K562 (cell line): ENCODE results near the gene HECW1. TPM values are rescaled to one million over a fixed set of nuclear protein-coding genes. Genes with fewer than 3 reads are reported as not detected.
A peak's percentile ranks its signal among the peaks of the same experiment; 100 is the strongest.

Experiments
- ATAC-seq: fragments of 200-7000 bp; cut with Tn5 transposase; 3 replicates; pipeline ENCODE4 v1.9.1; 2020; ENCODE audit warnings: moderate library complexity
- BruUV-seq: library from RNA; stranded (reverse); fragments of 400-500 nt; replicated peaks from 2 replicates; lab custom pipeline; 2021; lab: Mats Ljungman, UMichigan
- CTCF ChIA-PET: fragments of 300-600 bp; formaldehyde crosslinking; extraction: SDS; loops from one replicate; lab custom pipeline; 2021; ENCODE audit warnings: low intra/inter-chr PET ratio; lab: Yijun Ruan, JAX
- POLR2A ChIA-PET: fragments of 300-600, 350-650 bp; sonication (Branson Sonifier 250); formaldehyde crosslinking; extraction: SDS; loops from one replicate; lab custom pipeline; 2021; ENCODE audit warnings: antibody characterized with exemption, inconsistent platforms; lab: Yijun Ruan, JAX
- DNase-seq, 4 experiments: peaks; one replicate each; pipeline versions ENCODE4 v3.0.0 to v3.0.0-alpha.2; 2011 to 2018; ENCODE audit warnings: low spot score in 3 of 4, mixed read lengths in 3 of 4; ENCODE audit errors: extremely low read depth in 1 of 4
- FAIRE-seq: peaks from 2 replicates; lab custom pipeline; 2011; peaks lifted over from hg19 to GRCh38; lab: Jason Lieb, UNC
- H2AFZ ChIP-seq: 2 replicates; pipeline ENCODE4 v1.6.0; 2011; ENCODE audit warnings: low read depth, low read length, control low read depth, inconsistent platforms
- H3K27ac ChIP-seq: fragments of 200-600 bp; 3 replicates; pipeline ENCODE4 v1.8.0; 2011; ENCODE audit warnings: low read depth, mild to moderate bottlenecking, control low read depth, inconsistent platforms, low read length, moderate library complexity, mixed read lengths; ENCODE audit errors: extremely low read depth
- H3K27me3 ChIP-seq, 2 experiments: fragments of 300-600 bp in 1 of 2; 2 replicates in 1 of 2; 3 replicates in 1 of 2; pipeline versions ENCODE4 v1.6.0 to v1.8.0; 2011; ENCODE audit warnings: inconsistent platforms in 2 of 2, low read length in 2 of 2, mild to moderate bottlenecking in 1 of 2, mixed read lengths in 1 of 2, moderate library complexity in 1 of 2; ENCODE audit not compliant: control insufficient read depth in 2 of 2, insufficient read depth in 2 of 2
- H3K36me3 ChIP-seq: fragments of 300-600 bp; 3 replicates; pipeline ENCODE4 v1.8.0; 2011; ENCODE audit warnings: mild to moderate bottlenecking, low read length, inconsistent platforms; ENCODE audit not compliant: control insufficient read depth, insufficient read depth
- H3K4me1 ChIP-seq, 2 experiments: fragments of 200-600 bp in 1 of 2; replicated peaks in 1 of 2; 2 replicates in 1 of 2; 3 replicates in 1 of 2; pipeline versions ENCODE4 v1.5.1 to v1.8.0; 2011; ENCODE audit warnings: inconsistent platforms in 2 of 2, low read length in 2 of 2, mild to moderate bottlenecking in 1 of 2, mixed read lengths in 1 of 2, moderate library complexity in 1 of 2; ENCODE audit not compliant: control insufficient read depth in 2 of 2, insufficient read depth in 2 of 2
- H3K4me2 ChIP-seq: 2 replicates; pipeline ENCODE4 v1.6.1; 2011; ENCODE audit warnings: low read length, control low read depth, inconsistent platforms, mixed read lengths; ENCODE audit not compliant: insufficient read depth
- H3K4me3 ChIP-seq: fragments of 200-600 bp; sonication (generic), shearing (Covaris generic); 2 replicates; pipeline ENCODE4 v1.5.1; 2016; ENCODE audit warnings: control low read depth, inconsistent platforms
- H3K79me2 ChIP-seq: fragments of 200-600 bp; 3 replicates; pipeline ENCODE4 v1.8.0; 2011; ENCODE audit warnings: low read length, inconsistent platforms; ENCODE audit not compliant: control insufficient read depth, insufficient read depth
- H3K9ac ChIP-seq, 2 experiments: 2 replicates each; pipeline versions ENCODE4 v1.6.0 to v1.6.1; 2011; ENCODE audit warnings: low read depth in 2 of 2, low read length in 2 of 2, control low read depth in 1 of 2, inconsistent platforms in 1 of 2, mild to moderate bottlenecking in 1 of 2, mixed read lengths in 1 of 2; ENCODE audit not compliant: insufficient read depth in 1 of 2
- H3K9me1 ChIP-seq: one replicate; pipeline ENCODE4 v1.6.0; 2011; ENCODE audit warnings: inconsistent platforms, mild to moderate bottlenecking, low read length, moderate library complexity; ENCODE audit not compliant: control insufficient read depth, insufficient read depth
- H3K9me3 ChIP-seq: replicated peaks from 2 replicates; pipeline ENCODE4 v1.5.1; 2011; ENCODE audit warnings: low read depth, low read length, inconsistent platforms; ENCODE audit not compliant: control insufficient read depth, insufficient read depth
- H4K20me1 ChIP-seq: replicated peaks from 2 replicates; pipeline ENCODE4 v1.6.1; 2011; ENCODE audit warnings: low read length, inconsistent platforms, mixed read lengths; ENCODE audit not compliant: control insufficient read depth, insufficient read depth
- ATF3 ChIP-seq, 2 experiments: fragments of 450-650 bp in 1 of 2; sonication (generic) in 1 of 2; formaldehyde crosslinking in 1 of 2; IDR thresholded peaks in 1 of 2; conservative IDR thresholded peaks in 1 of 2; 2 replicates each; pipeline versions ENCODE4 v1.6.1 to v1.8.1; 2016 to 2023; ENCODE audit warnings: mild to moderate bottlenecking in 2 of 2, moderate library complexity in 2 of 2, inconsistent platforms in 1 of 2, missing genetic modification reagents in 1 of 2
- ATF7 ChIP-seq: fragments of 450-650 bp; IDR thresholded peaks from 2 replicates; pipeline ENCODE4 v1.7.1; 2014; ENCODE audit warnings: mild to moderate bottlenecking, moderate library complexity
- CHAMP1 ChIP-seq: fragments of 450-650 bp; IDR thresholded peaks from 2 replicates; pipeline ENCODE4 v1.6.1; 2016; ENCODE audit warnings: mild to moderate bottlenecking
- NCOR1 ChIP-seq: fragments of 450-650 bp; IDR thresholded peaks from 2 replicates; pipeline ENCODE4 v1.6.1; 2016; ENCODE audit warnings: mild to moderate bottlenecking, moderate library complexity
- PHF21A ChIP-seq: fragments of 450-650 bp; IDR thresholded peaks from 2 replicates; pipeline ENCODE4 v1.6.1; 2017; ENCODE audit warnings: low read depth, borderline replicate concordance
- ZNF707 ChIP-seq: fragments of 250-450 bp; sonication (Bioruptor Pico); conservative IDR thresholded peaks from 2 replicates; pipeline ENCODE4 v1.8.0; 2022; ENCODE audit warnings: inconsistent platforms, mild to moderate bottlenecking, moderate library complexity
- WGBS: fragments of 100-300 bp; shearing (Covaris generic); methylation state at CpG from one replicate; pipeline ENCODE4 v1.1.6; 2016; ENCODE audit warnings: low coverage, mixed read lengths; ENCODE audit not compliant: insufficient coverage; ENCODE audit errors: missing lambda C conversion rate; 5-methylcytosine and 5-hydroxymethylcytosine counted together
- in situ Hi-C: fragments of 300-500 bp; cut with MboI; formaldehyde crosslinking; loops from 4 replicates; pipeline ENCODE4 v1.15.0; 2018; ENCODE audit warnings: inconsistent platforms, mixed read lengths
- intact Hi-C: fragments of 100-400 bp; cut with micrococcal nuclease; formaldehyde crosslinking; loops from 2 replicates; pipeline ENCODE4 v1.14.2; 2022
- polyA plus RNA-seq, 8 experiments: library from polyadenylated mRNA; depleted of rRNA in 4 of 8; stranded (reverse) in 5 of 8; unstranded in 3 of 8; fragments of >200 nt; fragmentation: Nextera tagmentation in 2 of 8; fragmentation: Illumina TruSeq in 1 of 8; extraction: Ambion mirVana in 2 of 8; extraction: Trizol in 1 of 8; gene quantifications; 2 replicates each; pipeline versions ENCODE4 v1.2.1 to v1.2.3, GENCODE V29; 2011 to 2014; ENCODE audit warnings: inconsistent platforms in 1 of 8, missing spikeins in 1 of 8
- total RNA-seq, 7 experiments: library from RNA; depleted of rRNA in 6 of 7; stranded (reverse); fragments of >200 nt in 6 of 7; fragmentation: Illumina TruSeq in 2 of 7; extraction: Trizol in 2 of 7; gene quantifications; 2 replicates each; pipeline versions ENCODE4 v1.2.1 to v1.2.3, GENCODE V29; 2011 to 2021; ENCODE audit warnings: low replicate concordance in 1 of 7
- TF ChIP-seq, protein P1 (sequence below), 2 experiments: fragments of 150-350 bp in 1 of 2; IDR thresholded peaks; 2 replicates each; pipeline ENCODE4 v1.6.1; 2012 to 2016; ENCODE audit warnings: low read depth in 2 of 2, low read length in 2 of 2, mild to moderate bottlenecking in 1 of 2, moderate library complexity in 1 of 2

HECW1 gene
- total and polyA plus RNA-seq, 9 of the 15 experiments (the other 6 are each of a cell fraction or from before 2014, with no cell fraction given) = 0.07 to 0.31 (median 0.13) TPM; not detected in 4

GRCh38 chr7:43085992-43086391 lies 26.5 kb upstream of the HECW1 start (continued):
- no peak for TF ChIP-seq CHAMP1
- TF ChIP-seq, protein P1, sequence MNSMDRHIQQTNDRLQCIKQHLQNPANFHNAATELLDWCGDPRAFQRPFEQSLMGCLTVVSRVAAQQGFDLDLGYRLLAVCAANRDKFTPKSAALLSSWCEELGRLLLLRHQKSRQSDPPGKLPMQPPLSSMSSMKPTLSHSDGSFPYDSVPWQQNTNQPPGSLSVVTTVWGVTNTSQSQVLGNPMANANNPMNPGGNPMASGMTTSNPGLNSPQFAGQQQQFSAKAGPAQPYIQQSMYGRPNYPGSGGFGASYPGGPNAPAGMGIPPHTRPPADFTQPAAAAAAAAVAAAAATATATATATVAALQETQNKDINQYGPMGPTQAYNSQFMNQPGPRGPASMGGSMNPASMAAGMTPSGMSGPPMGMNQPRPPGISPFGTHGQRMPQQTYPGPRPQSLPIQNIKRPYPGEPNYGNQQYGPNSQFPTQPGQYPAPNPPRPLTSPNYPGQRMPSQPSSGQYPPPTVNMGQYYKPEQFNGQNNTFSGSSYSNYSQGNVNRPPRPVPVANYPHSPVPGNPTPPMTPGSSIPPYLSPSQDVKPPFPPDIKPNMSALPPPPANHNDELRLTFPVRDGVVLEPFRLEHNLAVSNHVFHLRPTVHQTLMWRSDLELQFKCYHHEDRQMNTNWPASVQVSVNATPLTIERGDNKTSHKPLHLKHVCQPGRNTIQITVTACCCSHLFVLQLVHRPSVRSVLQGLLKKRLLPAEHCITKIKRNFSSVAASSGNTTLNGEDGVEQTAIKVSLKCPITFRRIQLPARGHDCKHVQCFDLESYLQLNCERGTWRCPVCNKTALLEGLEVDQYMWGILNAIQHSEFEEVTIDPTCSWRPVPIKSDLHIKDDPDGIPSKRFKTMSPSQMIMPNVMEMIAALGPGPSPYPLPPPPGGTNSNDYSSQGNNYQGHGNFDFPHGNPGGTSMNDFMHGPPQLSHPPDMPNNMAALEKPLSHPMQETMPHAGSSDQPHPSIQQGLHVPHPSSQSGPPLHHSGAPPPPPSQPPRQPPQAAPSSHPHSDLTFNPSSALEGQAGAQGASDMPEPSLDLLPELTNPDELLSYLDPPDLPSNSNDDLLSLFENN (IDR thresholded peaks at IDR 0.05; ENCODE audit: low read depth in 2 of 2, low read length in 2 of 2) = no peak
- TF ChIP-seq NCOR1 = no peak
- TF ChIP-seq, all 486 proteins: peak for 0

GRCh38 chr7:43092819-43093218 lies 19.6 kb upstream of the HECW1 start:
- H3K9me3 ChIP-seq = no peaks in the 10 kb centered on the region; the same call in 1 of the 2 replicates
- peak; percentile 88 for TF ChIP-seq ATF3 (IDR thresholded peaks at IDR 0.05)
- no peak for TF ChIP-seq ATF3 (CRISPR knock-in tag; conservative IDR thresholded peaks at IDR 0.05)
- TF ChIP-seq ZNF707 (CRISPR knock-in tag) = no peak
- no peak for TF ChIP-seq PHF21A
- TF ChIP-seq ATF7 = peak; percentile 60; the same call in 1 of the 2 replicates
- H3K9ac ChIP-seq = no peak overlapping the region
- no peaks in the 10 kb centered on the region for H3K4me1 ChIP-seq
- H3K79me2 ChIP-seq = no peaks in the 10 kb centered on the region
- H3K36me3 ChIP-seq = no peaks in the 10 kb centered on the region
- no peaks in the 10 kb centered on the region for H4K20me1 ChIP-seq
- 15% methylated on average over 1 of the region's 1 CpG for WGBS
- H3K4me3 ChIP-seq = no peak overlapping the region
- intact Hi-C loops (no loop called here), in situ Hi-C loops (no loop called here)
- no peak overlapping the region for H3K27ac ChIP-seq
- FAIRE-seq (no peak), DNase-seq (no peak), ATAC-seq (no peak)
- H3K4me2 ChIP-seq = no peak overlapping the region
- CTCF ChIA-PET = no interaction called here
- POLR2A ChIA-PET = no interaction called here
- no TSS peak for BruUV-seq
- H3K9me1 ChIP-seq = no peaks in the 10 kb centered on the region
- no peak overlapping the region for H2AFZ ChIP-seq
- no peaks in the 10 kb centered on the region for H3K27me3 ChIP-seq
